Measurements from ENCODE around the gene OR52K1. TPM values are rescaled to one million over a fixed set of nuclear protein-coding genes. Genes with fewer than 3 reads are reported as not detected.

The OR52K1 gene
- total RNA-seq (not detected), polyA plus RNA-seq (not detected)

DNA sequence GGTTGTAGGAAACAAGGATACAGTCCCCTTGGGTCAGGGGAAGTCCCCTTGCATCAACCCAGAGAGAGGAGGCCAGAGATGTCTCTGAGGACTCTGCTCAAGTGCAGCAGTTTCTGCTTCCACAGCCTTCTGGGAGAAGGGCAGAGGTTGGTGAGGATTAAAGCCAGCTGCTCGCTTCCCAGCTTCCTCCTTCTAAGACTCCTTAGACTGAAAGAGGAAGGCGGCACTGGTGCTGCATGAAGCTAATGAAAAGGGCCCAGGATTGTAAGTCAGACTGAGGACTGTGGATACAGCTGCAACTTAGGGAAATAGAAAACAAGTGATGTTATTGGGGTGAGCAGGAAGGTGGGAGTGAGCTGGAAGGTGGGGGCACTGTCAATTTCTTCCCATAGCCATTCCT lies at the start of gene OR52K1:
TSS of gene OR52K1 (plus strand) at position 202 of the 400 bp plus-strand sequence. CDS start 6,255 bp downstream, outside the sequence.
- Histone ChIP-seq H3K27me3 (ENCODE audit: insufficient read depth, low read length, poor library complexity, severe bottlenecking) (no peaks in the 10 kb centered on the region), H3K4me1 (ENCODE audit: insufficient read depth, low read length) (no peaks in the 10 kb centered on the region), H3K4me3 (ENCODE audit: low read length) (no peak within 1 kb of the TSS), H3K9me3 (ENCODE audit: low read length) (no peaks in the 10 kb centered on the region), H3K36me3 (ENCODE audit: insufficient read depth, low read length) (no peaks in the 10 kb centered on the region), H3K27ac (ENCODE audit: low read depth, low read length) (no peak within 1 kb of the TSS)
- H3K9me3 Mint-ChIP-seq = no peaks in the 10 kb centered on the region
- H3K4me3 Mint-ChIP-seq = no peak within 1 kb of the TSS
- ChIA-PET POLR2A (no interaction called here), CTCF (no interaction called here)
- peaks cover 5 to 7% of the 10 kb centered on the region in 2 donors for H3K27me3 Mint-ChIP-seq
- H3K36me3 Mint-ChIP-seq = no peaks in the 10 kb centered on the region
- H3K4me1 Mint-ChIP-seq = no peaks in the 10 kb centered on the region
- H3K27ac Mint-ChIP-seq = no peak within 1 kb of the TSS
- DNase-seq = no peak

DNA sequence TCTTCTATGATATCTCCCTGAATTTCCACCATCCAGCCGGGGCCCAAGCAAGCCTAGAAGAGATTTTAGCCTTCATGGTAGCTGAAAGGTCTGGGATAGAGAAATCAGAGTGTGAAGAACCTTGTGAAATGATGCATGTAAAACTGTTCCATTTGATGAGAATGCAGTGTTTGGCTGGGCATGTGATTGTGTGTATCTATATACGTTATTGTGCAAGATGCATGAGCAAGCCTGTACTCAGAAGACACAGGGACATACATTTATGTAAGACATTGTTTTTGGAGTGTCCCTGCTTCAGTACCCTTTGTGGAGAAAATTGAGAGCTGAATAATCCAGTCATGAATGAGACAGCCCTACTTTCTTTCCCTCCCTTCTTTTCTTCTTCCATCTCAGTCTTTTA lies 48.6 kb upstream of the OR52K1 start:
- Histone ChIP-seq H3K27me3 (ENCODE audit: insufficient read depth, low read length, poor library complexity, severe bottlenecking) (no peaks in the 10 kb centered on the region), H3K27ac (ENCODE audit: low read depth, low read length) (no peak overlapping the region), H3K4me1 (ENCODE audit: insufficient read depth, low read length) (no peaks in the 10 kb centered on the region), H3K9me3 (ENCODE audit: low read length) (no peaks in the 10 kb centered on the region), H3K36me3 (ENCODE audit: insufficient read depth, low read length) (no peaks in the 10 kb centered on the region), H3K4me3 (ENCODE audit: low read length) (no peak overlapping the region)
- Mint-ChIP-seq H3K27ac (no peak overlapping the region), H3K4me1 (no peaks in the 10 kb centered on the region), H3K4me3 (no peak overlapping the region), H3K9me3 (peaks cover 0 to 1% (median 0%) of the 10 kb centered on the region in 5 donors), H3K27me3 (peaks cover 16 to 43% of the 10 kb centered on the region in 2 donors), H3K36me3 (no peaks in the 10 kb centered on the region)
- POLR2A ChIA-PET = no interaction called here
- CTCF ChIA-PET = no interaction called here
- no peak for DNase-seq

GRCh38 chr11:4436411-4436810 lies 46.0 kb upstream of the OR52K1 start:
- POLR2A ChIA-PET = no interaction called here
- H3K9me3 Mint-ChIP-seq = peaks cover 0 to 2% (median 0%) of the 10 kb centered on the region in 5 donors
- H3K4me1 Mint-ChIP-seq = no peaks in the 10 kb centered on the region
- H3K36me3 Mint-ChIP-seq = no peaks in the 10 kb centered on the region
- Histone ChIP-seq H3K4me1 (ENCODE audit: insufficient read depth, low read length) (no peaks in the 10 kb centered on the region), H3K36me3 (ENCODE audit: insufficient read depth, low read length) (no peaks in the 10 kb centered on the region), H3K9me3 (ENCODE audit: low read length) (no peaks in the 10 kb centered on the region), H3K27me3 (ENCODE audit: insufficient read depth, low read length, poor library complexity, severe bottlenecking) (no peaks in the 10 kb centered on the region), H3K4me3 (ENCODE audit: low read length) (no peak overlapping the region), H3K27ac (ENCODE audit: low read depth, low read length) (no peak overlapping the region)
- H3K27ac Mint-ChIP-seq = no peak overlapping the region
- DNase-seq = no peak
- CTCF ChIA-PET = no interaction called here
- H3K4me3 Mint-ChIP-seq = no peak overlapping the region
- H3K27me3 Mint-ChIP-seq = peaks cover 12 to 35% of the 10 kb centered on the region in 2 donors

GRCh38 chr11:4441515-4441914 lies 40.9 kb upstream of the OR52K1 start:
- H3K27me3 ChIP-seq (ENCODE audit: insufficient read depth, low read length, poor library complexity, severe bottlenecking) = no peaks in the 10 kb centered on the region
- no peak for DNase-seq
- CTCF ChIA-PET = no interaction called here
- H3K27ac Mint-ChIP-seq = no peak overlapping the region
- no peaks in the 10 kb centered on the region for H3K36me3 ChIP-seq (ENCODE audit: insufficient read depth, low read length)
- no peak overlapping the region for H3K4me3 Mint-ChIP-seq
- no peaks in the 10 kb centered on the region for H3K4me1 ChIP-seq (ENCODE audit: insufficient read depth, low read length)
- H3K4me3 ChIP-seq (ENCODE audit: low read length) = no peak overlapping the region
- no peaks in the 10 kb centered on the region for H3K36me3 Mint-ChIP-seq
- POLR2A ChIA-PET = no interaction called here
- H3K27me3 Mint-ChIP-seq = peaks cover 4 to 25% of the 10 kb centered on the region in 2 donors
- peaks cover 0 to 2% (median 0%) of the 10 kb centered on the region in 5 donors for H3K9me3 Mint-ChIP-seq
- no peaks in the 10 kb centered on the region for H3K4me1 Mint-ChIP-seq
- H3K9me3 ChIP-seq (ENCODE audit: low read length) = no peaks in the 10 kb centered on the region
- no peak overlapping the region for H3K27ac ChIP-seq (ENCODE audit: low read depth, low read length)

DNA sequence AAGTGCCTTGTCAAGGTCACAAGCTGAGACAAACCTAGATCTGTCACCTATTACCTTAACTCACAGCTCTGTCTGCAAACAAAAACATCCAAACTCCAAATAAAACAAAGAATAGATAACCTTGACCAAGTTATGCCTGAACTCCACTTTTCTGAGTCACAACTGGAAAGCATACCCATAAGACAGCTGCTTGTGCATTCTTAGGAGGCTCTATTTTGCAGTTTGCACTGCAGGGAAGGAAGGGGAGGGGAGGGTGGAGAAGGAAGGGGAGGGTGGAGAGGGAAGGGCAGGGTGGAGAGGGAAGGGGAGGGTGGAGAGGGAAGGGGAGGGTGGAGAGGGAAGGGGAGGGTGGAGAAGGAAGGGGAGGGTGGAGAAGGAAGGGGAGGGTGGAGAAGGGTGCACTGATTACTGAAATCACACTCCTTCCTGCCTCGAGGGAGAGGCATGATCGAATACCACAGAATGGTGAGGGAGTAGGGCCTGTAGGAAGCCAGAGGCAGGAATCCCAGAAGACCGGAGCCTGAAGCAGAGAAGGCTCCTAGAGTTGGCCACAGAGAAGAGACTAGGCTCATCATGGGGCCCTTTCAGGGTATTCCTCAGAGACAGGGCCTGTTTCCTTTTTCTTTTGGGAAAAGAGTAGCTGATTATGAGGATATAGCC lies 39.1 kb upstream of the OR52K1 start:
- H3K27ac ChIP-seq (ENCODE audit: low read depth, low read length) = no peak overlapping the region
- no peaks in the 10 kb centered on the region for H3K4me1 ChIP-seq (ENCODE audit: insufficient read depth, low read length)
- no peaks in the 10 kb centered on the region for H3K27me3 ChIP-seq (ENCODE audit: insufficient read depth, low read length, poor library complexity, severe bottlenecking)
- no peak for DNase-seq
- Mint-ChIP-seq H3K4me3 (no peak overlapping the region), H3K9me3 (peaks cover 0 to 2% (median 0%) of the 10 kb centered on the region in 5 donors), H3K27me3 (peaks cover 2 to 9% of the 10 kb centered on the region in 2 donors), H3K4me1 (no peaks in the 10 kb centered on the region), H3K27ac (no peak overlapping the region), H3K36me3 (no peaks in the 10 kb centered on the region)
- POLR2A ChIA-PET = no interaction called here
- no peak overlapping the region for H3K4me3 ChIP-seq (ENCODE audit: low read length)
- CTCF ChIA-PET = no interaction called here
- H3K9me3 ChIP-seq (ENCODE audit: low read length) = no peaks in the 10 kb centered on the region
- H3K36me3 ChIP-seq (ENCODE audit: insufficient read depth, low read length) = no peaks in the 10 kb centered on the region

DNA sequence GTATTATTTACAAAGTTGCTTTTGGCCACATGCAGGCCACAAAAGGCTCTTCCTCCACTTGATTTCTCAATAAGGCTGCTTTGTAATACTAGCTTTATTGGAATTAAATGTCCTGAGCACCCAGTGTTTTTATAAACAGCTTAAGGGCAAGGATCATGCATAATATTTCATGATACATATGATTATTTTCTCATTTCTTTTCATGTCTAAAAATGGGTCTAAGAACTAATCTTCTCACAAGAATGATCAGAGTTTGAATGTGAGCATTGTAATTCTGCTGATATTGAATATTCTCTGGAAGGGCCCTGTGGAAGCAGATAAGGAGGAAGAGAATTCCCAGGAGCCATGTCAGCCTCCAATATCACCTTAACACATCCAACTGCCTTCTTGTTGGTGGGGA lies 33.5 kb upstream of the OR52K1 start, which contains the start of gene OR52K2:
TSS of gene OR52K2 (plus strand) at position 301 of the 400 bp plus-strand sequence. CDS start at position 346, 45 bp downstream.
- Histone ChIP-seq H3K4me3 (ENCODE audit: low read length) (no peak within 1 kb of the TSS), H3K9me3 (ENCODE audit: low read length) (no peaks in the 10 kb centered on the region), H3K27me3 (ENCODE audit: insufficient read depth, low read length, poor library complexity, severe bottlenecking) (no peaks in the 10 kb centered on the region), H3K36me3 (ENCODE audit: insufficient read depth, low read length) (no peaks in the 10 kb centered on the region), H3K27ac (ENCODE audit: low read depth, low read length) (no peak within 1 kb of the TSS), H3K4me1 (ENCODE audit: insufficient read depth, low read length) (no peaks in the 10 kb centered on the region)
- ChIA-PET CTCF (no interaction called here), POLR2A (no interaction called here)
- Mint-ChIP-seq H3K27ac (no peak within 1 kb of the TSS), H3K27me3 (peaks cover 8 to 20% of the 10 kb centered on the region in 2 donors), H3K9me3 (peaks cover 0 to 2% (median 0%) of the 10 kb centered on the region in 5 donors), H3K4me1 (no peaks in the 10 kb centered on the region), H3K36me3 (no peaks in the 10 kb centered on the region), H3K4me3 (no peak within 1 kb of the TSS)
- DNase-seq = no peak

- H3K36me3 Mint-ChIP-seq = no peaks in the 10 kb centered on the region
- H3K9me3 Mint-ChIP-seq = peaks cover 0 to 6% (median 0%) of the 10 kb centered on the region in 5 donors
- H3K27me3 Mint-ChIP-seq = peaks cover 14 to 36% of the 10 kb centered on the region in 2 donors
- H3K4me1 Mint-ChIP-seq = no peaks in the 10 kb centered on the region
- CTCF ChIA-PET = no interaction called here
- no peaks in the 10 kb centered on the region for H3K9me3 ChIP-seq (ENCODE audit: low read length)
- H3K27ac Mint-ChIP-seq = no peak overlapping the region
- no peak overlapping the region for H3K4me3 Mint-ChIP-seq
- no peak overlapping the region for H3K4me3 ChIP-seq (ENCODE audit: low read length)
- DNase-seq = no peak
- H3K27me3 ChIP-seq (ENCODE audit: insufficient read depth, low read length, poor library complexity, severe bottlenecking) = no peaks in the 10 kb centered on the region
- H3K36me3 ChIP-seq (ENCODE audit: insufficient read depth, low read length) = no peaks in the 10 kb centered on the region
- no peak overlapping the region for H3K27ac ChIP-seq (ENCODE audit: low read depth, low read length)
- POLR2A ChIA-PET = no interaction called here
- no peaks in the 10 kb centered on the region for H3K4me1 ChIP-seq (ENCODE audit: insufficient read depth, low read length)
These were observed 29.3 kb upstream of the OR52K1 start for GRCh38 chr11:4453118-4453517.

DNA sequence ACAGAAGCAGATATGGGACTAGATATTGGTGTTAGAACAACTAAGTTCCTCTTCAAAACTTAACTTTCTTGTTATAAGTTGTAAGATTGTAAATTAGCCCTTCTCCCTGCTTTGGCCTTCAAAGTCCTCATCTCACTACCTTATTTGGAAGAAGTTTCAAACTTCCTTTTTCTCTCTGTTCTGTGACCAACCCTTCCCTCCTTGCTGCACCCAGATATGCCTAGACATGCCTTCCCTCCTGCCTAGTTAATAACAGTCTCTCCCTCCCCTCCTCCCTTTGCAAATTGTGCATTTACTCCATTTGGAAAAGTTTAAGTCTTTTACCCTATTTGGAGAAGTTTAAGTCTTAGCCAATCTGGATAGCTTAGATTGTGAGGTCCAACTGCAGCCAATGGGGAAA lies 28.4 kb upstream of the OR52K1 start:
- no peaks in the 10 kb centered on the region for H3K9me3 ChIP-seq (ENCODE audit: low read length)
- ChIA-PET POLR2A (no interaction called here), CTCF (no interaction called here)
- no peak for DNase-seq
- H3K27ac ChIP-seq (ENCODE audit: low read depth, low read length) = no peak overlapping the region
- Mint-ChIP-seq H3K9me3 (peaks cover 0 to 6% (median 0%) of the 10 kb centered on the region in 5 donors), H3K4me1 (peaks cover 0 to 2% (median 0%) of the 10 kb centered on the region in 3 donors), H3K4me3 (no peak overlapping the region), H3K27me3 (peaks cover 15 to 38% of the 10 kb centered on the region in 2 donors), H3K36me3 (no peaks in the 10 kb centered on the region), H3K27ac (peak overlapping the region in 1 of 8 donors; percentile 9)
- H3K36me3 ChIP-seq (ENCODE audit: insufficient read depth, low read length) = no peaks in the 10 kb centered on the region
- no peak overlapping the region for H3K4me3 ChIP-seq (ENCODE audit: low read length)
- H3K27me3 ChIP-seq (ENCODE audit: insufficient read depth, low read length, poor library complexity, severe bottlenecking) = no peaks in the 10 kb centered on the region
- H3K4me1 ChIP-seq (ENCODE audit: insufficient read depth, low read length) = no peaks in the 10 kb centered on the region
